Esophagus squamous epithelium (tissue), 4 donors: ENCODE measurements around the gene CLASRP.

Experiments used
- POLR2A ChIP-seq, 4 donors: fragments of 450-650 bp; IDR thresholded peaks; one replicate each; pipeline ENCODE4 v1.6.1; 2017; ENCODE audit warnings: antibody characterized with exemption in 4 of 4, mild to moderate bottlenecking in 4 of 4, moderate library complexity in 3 of 4
- TF ChIP-seq, protein P1 (sequence below), 6 experiments: fragments of 450-650 bp in 4 of 6; fragments of 200-600 bp in 2 of 6; sonication (generic) in 2 of 6; IDR thresholded peaks; one replicate each; pipeline ENCODE4 v1.5.1; 2016 to 2019; ENCODE audit warnings: antibody characterized with exemption in 6 of 6, mild to moderate bottlenecking in 4 of 6, moderate library complexity in 4 of 6

DNA sequence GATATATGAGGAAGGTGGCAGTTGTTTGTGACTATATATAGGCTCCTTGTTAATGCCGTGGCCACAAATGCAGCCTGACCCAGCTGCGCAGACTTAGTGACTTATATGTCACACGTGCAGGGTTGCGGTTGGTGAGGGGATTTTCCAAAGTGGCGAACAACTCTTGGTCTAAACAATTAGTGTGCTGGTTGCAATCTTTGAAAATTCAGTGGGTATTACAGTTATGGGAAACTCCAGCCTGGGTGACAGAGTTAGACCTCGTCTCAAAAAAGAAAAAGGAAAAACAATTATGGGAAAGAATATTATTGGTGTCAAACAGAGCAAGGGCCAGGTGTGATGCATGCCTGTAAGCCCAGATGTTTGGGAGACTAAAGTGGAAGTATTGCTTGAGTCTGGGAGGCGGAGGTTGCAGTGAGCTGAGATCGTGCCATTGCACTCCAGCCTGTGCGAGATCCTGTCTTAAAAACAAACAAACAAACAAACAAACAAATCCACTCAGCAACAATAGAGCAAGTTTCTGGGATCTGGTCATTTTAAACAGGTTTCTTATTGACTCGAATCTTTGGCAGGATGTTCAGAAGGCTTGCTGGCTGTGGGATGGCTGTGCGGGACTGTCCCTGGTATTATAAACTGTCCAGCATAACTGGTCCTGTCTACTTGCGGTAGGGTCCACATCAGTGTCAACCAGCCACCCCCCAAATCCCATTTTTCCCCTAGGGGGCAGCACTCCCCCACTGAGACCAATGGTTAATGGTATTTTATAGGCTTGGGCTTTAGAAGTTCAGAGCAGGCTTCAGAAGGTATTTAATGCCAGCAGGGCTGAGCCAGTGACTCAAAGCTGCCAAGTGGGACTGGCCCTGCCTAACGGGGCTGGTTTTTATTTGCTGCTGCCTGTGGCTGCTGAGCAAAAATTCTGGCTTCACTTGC is 22.2 kb upstream of the CLASRP start:
- TF ChIP-seq, protein P1, sequence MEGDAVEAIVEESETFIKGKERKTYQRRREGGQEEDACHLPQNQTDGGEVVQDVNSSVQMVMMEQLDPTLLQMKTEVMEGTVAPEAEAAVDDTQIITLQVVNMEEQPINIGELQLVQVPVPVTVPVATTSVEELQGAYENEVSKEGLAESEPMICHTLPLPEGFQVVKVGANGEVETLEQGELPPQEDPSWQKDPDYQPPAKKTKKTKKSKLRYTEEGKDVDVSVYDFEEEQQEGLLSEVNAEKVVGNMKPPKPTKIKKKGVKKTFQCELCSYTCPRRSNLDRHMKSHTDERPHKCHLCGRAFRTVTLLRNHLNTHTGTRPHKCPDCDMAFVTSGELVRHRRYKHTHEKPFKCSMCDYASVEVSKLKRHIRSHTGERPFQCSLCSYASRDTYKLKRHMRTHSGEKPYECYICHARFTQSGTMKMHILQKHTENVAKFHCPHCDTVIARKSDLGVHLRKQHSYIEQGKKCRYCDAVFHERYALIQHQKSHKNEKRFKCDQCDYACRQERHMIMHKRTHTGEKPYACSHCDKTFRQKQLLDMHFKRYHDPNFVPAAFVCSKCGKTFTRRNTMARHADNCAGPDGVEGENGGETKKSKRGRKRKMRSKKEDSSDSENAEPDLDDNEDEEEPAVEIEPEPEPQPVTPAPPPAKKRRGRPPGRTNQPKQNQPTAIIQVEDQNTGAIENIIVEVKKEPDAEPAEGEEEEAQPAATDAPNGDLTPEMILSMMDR (IDR thresholded peaks at IDR 0.05): peak; percentile 35 to 73 (median 64)
- TF ChIP-seq POLR2A (IDR thresholded peaks at IDR 0.05): no peak
